Measurements from ENCODE around the gene EHD2.
"Not testable (repeated sequence)": the region's sequence is repeated elsewhere in the genome, so short reads cannot be mapped to it uniquely, and the experiment has no call there.

Gene EHD2

GRCh38 chr19:47746129-47746528 lies 32.9 kb downstream of the EHD2 start:
- not testable (repeated sequence) for DNase-seq (ENCODE audit: low read depth in 2 of 3, low spot score in 2 of 3)

GRCh38 chr19:47749326-47749725 lies 36.1 kb downstream of the EHD2 start:
- DNase-seq (ENCODE audit: low read depth in 2 of 3, low spot score in 2 of 3): no peak

GRCh38 chr19:47750752-47751151 lies 37.5 kb downstream of the EHD2 start:
- DNase-seq (ENCODE audit: low read depth in 2 of 3, low spot score in 2 of 3): no peak

- DNase-seq (ENCODE audit: low read depth in 2 of 3, low spot score in 2 of 3): no peak
Measured at GRCh38 chr19:47752440-47753211, 39.4 kb downstream of the EHD2 start.

- DNase-seq (ENCODE audit: low read depth in 2 of 3, low spot score in 2 of 3): no peak
Measured at GRCh38 chr19:47754206-47755064, 41.2 kb downstream of the EHD2 start.

GRCh38 chr19:47755065-47755761 lies 42.0 kb downstream of the EHD2 start:
- no peak for DNase-seq (ENCODE audit: low read depth in 2 of 3, low spot score in 2 of 3)

GRCh38 chr19:47755762-47756626 lies 42.8 kb downstream of the EHD2 start:
- DNase-seq (ENCODE audit: low read depth in 2 of 3, low spot score in 2 of 3): no peak

GRCh38 chr19:47756627-47756929 lies 43.4 kb downstream of the EHD2 start:
- DNase-seq (ENCODE audit: low read depth in 2 of 3, low spot score in 2 of 3): no peak

GRCh38 chr19:47756953-47757608 lies 43.9 kb downstream of the EHD2 start:
- no peak for DNase-seq (ENCODE audit: low read depth in 2 of 3, low spot score in 2 of 3)

GRCh38 chr19:47757617-47758442 lies 44.6 kb downstream of the EHD2 start:
- no peak for DNase-seq (ENCODE audit: low read depth in 2 of 3, low spot score in 2 of 3)

- DNase-seq (ENCODE audit: low read depth in 2 of 3, low spot score in 2 of 3): no peak
Measured at GRCh38 chr19:47758443-47758804, 45.2 kb downstream of the EHD2 start.

- DNase-seq (ENCODE audit: low read depth in 2 of 3, low spot score in 2 of 3): no peak
Measured at GRCh38 chr19:47760632-47760999, 47.4 kb downstream of the EHD2 start.

GRCh38 chr19:47761566-47761965 lies 48.3 kb downstream of the EHD2 start:
- DNase-seq (ENCODE audit: low read depth in 2 of 3, low spot score in 2 of 3): no peak

GRCh38 chr19:47762151-47762550 lies 48.9 kb downstream of the EHD2 start:
- no peak for DNase-seq (ENCODE audit: low read depth in 2 of 3, low spot score in 2 of 3)

- no peak for DNase-seq (ENCODE audit: low read depth in 2 of 3, low spot score in 2 of 3)
Measured at GRCh38 chr19:47762615-47763308, 49.5 kb downstream of the EHD2 start.

GRCh38 chr19:47764705-47765104 lies 51.5 kb downstream of the EHD2 start:
- not testable (repeated sequence) for DNase-seq (ENCODE audit: low read depth in 2 of 3, low spot score in 2 of 3)

GRCh38 chr19:47765523-47766358 lies 52.5 kb downstream of the EHD2 start:
- DNase-seq (ENCODE audit: low read depth in 2 of 3, low spot score in 2 of 3): no peak

- DNase-seq (ENCODE audit: low read depth in 2 of 3, low spot score in 2 of 3): no peak
Measured at GRCh38 chr19:47766359-47766620, 53.1 kb downstream of the EHD2 start.
